Measurements from ENCODE around the gene PEX10. TPM values are rescaled to one million over a fixed set of nuclear protein-coding genes. Genes with fewer than 3 reads are reported as not detected.

Gene PEX10
- total RNA-seq, 2 donors from 2014 or later = 38.3 to 49.9 TPM

DNA sequence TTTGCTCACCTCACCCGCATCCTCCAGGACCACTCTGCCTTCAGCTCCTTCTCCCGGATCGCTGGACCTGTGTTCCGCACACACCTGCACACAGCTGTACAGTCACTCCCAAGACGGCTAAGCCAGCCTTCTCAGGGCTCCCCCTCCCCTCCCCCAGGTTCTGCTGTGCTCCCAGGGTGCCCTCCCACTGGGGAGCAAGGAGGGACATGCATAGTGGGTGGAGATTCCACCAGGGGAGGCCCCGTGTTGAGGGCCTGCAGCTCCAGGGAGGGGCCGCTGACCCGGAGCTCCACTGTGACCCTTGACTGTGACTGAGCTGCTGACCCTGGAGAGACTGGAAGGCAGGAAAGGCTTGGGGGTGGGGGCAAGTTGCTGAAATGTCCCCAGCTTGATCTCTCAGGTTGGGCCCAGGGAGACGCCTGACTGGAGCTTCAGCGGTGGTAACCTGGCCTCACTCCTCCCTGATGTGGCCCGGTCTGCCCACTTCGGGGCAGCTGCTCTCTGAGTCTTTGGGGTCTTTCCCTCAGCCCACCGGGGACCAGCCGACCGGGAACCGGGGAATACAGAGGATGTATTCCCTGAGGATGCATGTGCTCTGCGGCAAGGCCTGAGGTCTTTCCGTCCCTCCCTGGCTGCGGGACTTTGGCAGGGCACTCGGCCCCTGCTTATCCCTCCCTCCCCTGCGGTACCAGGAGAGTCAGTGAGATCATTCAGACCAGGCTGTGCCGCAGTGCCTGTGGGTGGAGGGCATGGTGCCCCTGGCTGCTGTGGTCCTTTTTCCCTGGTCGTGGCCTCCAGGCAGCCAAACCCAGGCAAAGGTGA lies 35.1 kb upstream of the PEX10 start:
- H3K4me3 ChIP-seq = no peak overlapping the region
- intact Hi-C loops (cut with DNase I) = no loop called here
- TF ChIP-seq, protein P1, sequence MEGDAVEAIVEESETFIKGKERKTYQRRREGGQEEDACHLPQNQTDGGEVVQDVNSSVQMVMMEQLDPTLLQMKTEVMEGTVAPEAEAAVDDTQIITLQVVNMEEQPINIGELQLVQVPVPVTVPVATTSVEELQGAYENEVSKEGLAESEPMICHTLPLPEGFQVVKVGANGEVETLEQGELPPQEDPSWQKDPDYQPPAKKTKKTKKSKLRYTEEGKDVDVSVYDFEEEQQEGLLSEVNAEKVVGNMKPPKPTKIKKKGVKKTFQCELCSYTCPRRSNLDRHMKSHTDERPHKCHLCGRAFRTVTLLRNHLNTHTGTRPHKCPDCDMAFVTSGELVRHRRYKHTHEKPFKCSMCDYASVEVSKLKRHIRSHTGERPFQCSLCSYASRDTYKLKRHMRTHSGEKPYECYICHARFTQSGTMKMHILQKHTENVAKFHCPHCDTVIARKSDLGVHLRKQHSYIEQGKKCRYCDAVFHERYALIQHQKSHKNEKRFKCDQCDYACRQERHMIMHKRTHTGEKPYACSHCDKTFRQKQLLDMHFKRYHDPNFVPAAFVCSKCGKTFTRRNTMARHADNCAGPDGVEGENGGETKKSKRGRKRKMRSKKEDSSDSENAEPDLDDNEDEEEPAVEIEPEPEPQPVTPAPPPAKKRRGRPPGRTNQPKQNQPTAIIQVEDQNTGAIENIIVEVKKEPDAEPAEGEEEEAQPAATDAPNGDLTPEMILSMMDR (IDR thresholded peaks at IDR 0.05) = no peak
- no peak for TF ChIP-seq POLR2AphosphoS5 (IDR thresholded peaks at IDR 0.05)
- no peak for TF ChIP-seq POLR2A (IDR thresholded peaks at IDR 0.05)
- no peaks in the 10 kb centered on the region for H3K9me3 ChIP-seq
- no peaks in the 10 kb centered on the region for H3K36me3 ChIP-seq
- H3K27ac ChIP-seq = no peak overlapping the region
- H3K27me3 ChIP-seq (replicated peaks; ENCODE audit: insufficient read depth) = no peaks in the 10 kb centered on the region
- WGBS = 74% methylated on average over 22 of the region's 23 CpGs
- no peak for DNase-seq (ENCODE audit: low spot score)
- no peaks in the 10 kb centered on the region for H3K4me1 ChIP-seq (replicated peaks)

DNA sequence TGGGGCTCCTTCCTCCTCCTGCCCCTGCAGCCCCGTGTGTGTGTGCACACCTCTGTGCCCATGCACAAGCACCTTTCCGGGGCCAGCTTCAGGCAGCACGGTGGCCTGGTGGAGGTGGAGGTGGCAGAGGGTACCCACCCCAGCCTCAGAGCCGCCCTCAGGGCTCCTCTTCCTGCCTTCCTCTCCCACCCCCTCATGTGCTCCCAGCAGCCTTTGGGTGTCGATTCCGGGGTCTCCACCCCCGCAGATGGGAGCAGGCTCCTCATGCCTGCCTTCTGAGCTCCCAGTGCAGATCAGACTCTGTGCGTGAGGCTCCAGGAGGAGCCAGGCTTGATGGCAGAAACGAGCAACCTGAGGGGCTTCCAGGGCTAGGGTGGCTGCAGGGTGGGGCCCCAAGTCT lies 34.5 kb upstream of the PEX10 start:
- intact Hi-C loops (cut with DNase I) = no loop called here
- WGBS = 57% methylated on average over 9 of the region's 9 CpGs
- Histone ChIP-seq H3K27ac (no peak overlapping the region), H3K4me3 (no peak overlapping the region), H3K27me3 (replicated peaks; ENCODE audit: insufficient read depth) (no peaks in the 10 kb centered on the region), H3K4me1 (replicated peaks) (no peaks in the 10 kb centered on the region), H3K36me3 (no peaks in the 10 kb centered on the region), H3K9me3 (no peaks in the 10 kb centered on the region)
- TF ChIP-seq, protein P1 (IDR thresholded peaks at IDR 0.05) = no peak
- TF ChIP-seq POLR2AphosphoS5 (IDR thresholded peaks at IDR 0.05) = no peak
- TF ChIP-seq POLR2A (IDR thresholded peaks at IDR 0.05) = no peak
- no peak for DNase-seq (ENCODE audit: low spot score)

DNA sequence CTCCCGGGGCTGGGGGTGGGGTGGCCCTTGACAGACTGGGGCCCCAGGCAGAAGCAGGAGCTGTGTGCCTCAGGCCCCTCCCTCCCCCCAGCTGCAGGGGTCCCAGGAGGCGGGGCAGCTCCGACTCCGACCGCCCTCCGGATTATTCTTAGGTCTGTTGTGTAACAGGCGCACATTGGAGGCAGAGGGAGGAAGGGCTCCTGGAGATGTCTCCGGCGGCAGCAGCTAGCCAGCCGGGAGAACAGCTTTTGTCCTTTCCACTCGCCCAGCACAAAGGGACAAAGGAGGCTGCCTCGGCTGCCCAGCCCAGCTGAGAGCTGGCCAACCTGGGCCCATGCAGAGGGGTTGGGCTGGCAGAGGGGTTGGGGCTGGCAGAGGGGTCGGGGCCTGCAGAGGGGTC lies 34.0 kb upstream of the PEX10 start:
- 47% methylated on average over 13 of the region's 13 CpGs for WGBS
- Histone ChIP-seq H3K4me3 (no peak overlapping the region), H3K27ac (no peak overlapping the region), H3K9me3 (no peaks in the 10 kb centered on the region), H3K36me3 (no peaks in the 10 kb centered on the region), H3K27me3 (replicated peaks; ENCODE audit: insufficient read depth) (no peaks in the 10 kb centered on the region), H3K4me1 (replicated peaks) (no peaks in the 10 kb centered on the region)
- no peak for DNase-seq (ENCODE audit: low spot score)
- TF ChIP-seq, protein P1 (IDR thresholded peaks at IDR 0.05) = no peak
- TF ChIP-seq POLR2A (IDR thresholded peaks at IDR 0.05) (no peak), POLR2AphosphoS5 (IDR thresholded peaks at IDR 0.05) (no peak)
- intact Hi-C loops (cut with DNase I) = no loop called here

DNA sequence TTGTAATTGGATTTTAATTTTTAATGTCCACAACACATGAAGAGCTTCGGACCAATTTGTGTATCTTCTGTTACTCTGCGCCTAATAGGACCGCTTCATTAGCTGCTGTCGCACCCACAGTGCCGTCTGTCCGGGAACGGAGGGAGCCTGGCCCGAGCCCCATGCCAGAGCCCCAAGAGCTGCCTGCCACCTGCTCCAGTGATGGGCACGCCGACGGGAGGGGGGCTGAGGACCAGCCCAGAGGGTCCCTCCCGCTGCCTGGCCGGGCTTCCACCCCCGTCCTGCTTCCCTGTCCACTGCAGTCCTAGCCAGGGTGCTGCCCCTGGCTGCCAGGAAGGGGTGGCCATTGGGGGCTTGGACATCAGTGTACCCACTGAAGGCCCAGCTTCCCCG lies 33.5 kb upstream of the PEX10 start:
- intact Hi-C loops (cut with DNase I) = no loop called here
- TF ChIP-seq POLR2A (IDR thresholded peaks at IDR 0.05) (no peak), POLR2AphosphoS5 (IDR thresholded peaks at IDR 0.05) (no peak)
- TF ChIP-seq, protein P1 (IDR thresholded peaks at IDR 0.05) = no peak
- H3K4me3 ChIP-seq = no peak overlapping the region
- DNase-seq (ENCODE audit: low spot score) = no peak
- WGBS = 84% methylated on average over 15 of the region's 15 CpGs
- H3K27ac ChIP-seq = no peak overlapping the region
- H3K4me1 ChIP-seq (replicated peaks) = no peaks in the 10 kb centered on the region
- no peaks in the 10 kb centered on the region for H3K36me3 ChIP-seq
- H3K27me3 ChIP-seq (replicated peaks; ENCODE audit: insufficient read depth) = no peaks in the 10 kb centered on the region
- H3K9me3 ChIP-seq = no peaks in the 10 kb centered on the region
